HEK293 (cell line): ENCODE measurements around the gene TFPT.

ENCODE experiments used
- CTCF ChIA-PET: fragments of 350-600 bp; formaldehyde crosslinking; extraction: SDS; loops from one replicate; lab custom pipeline; 2021; ENCODE audit warnings: antibody characterized with exemption; lab: Yijun Ruan, JAX
- POLR2A ChIA-PET: fragments of 300-600 bp; formaldehyde crosslinking; extraction: SDS; loops from one replicate; lab custom pipeline; 2020; ENCODE audit warnings: antibody characterized with exemption, inconsistent platforms; lab: Yijun Ruan, JAX
- H3K27ac ChIP-seq: fragments of 200-500 bp; sonication (Bioruptor generic); 2 replicates; pipeline ENCODE4 v1.5.1; 2014; ENCODE audit warnings: low read depth, low read length, control low read depth, inconsistent platforms; ENCODE audit errors: extremely low read depth
- H3K36me3 ChIP-seq, 2 experiments: fragments of 200-500 bp in 1 of 2; sonication (Bioruptor generic) in 1 of 2; 1 replicate in 1 of 2; 2 replicates in 1 of 2; pipeline ENCODE4 v1.5.1; 2014 to 2017; ENCODE audit warnings: inconsistent platforms in 2 of 2, low read length in 2 of 2; ENCODE audit not compliant: control insufficient read depth in 2 of 2, insufficient read depth in 1 of 2
- H3K4me1 ChIP-seq: fragments of 200-500 bp; sonication (Bioruptor generic); 2 replicates; pipeline ENCODE4 v1.5.1; 2014; ENCODE audit warnings: mild to moderate bottlenecking, low read length, inconsistent platforms; ENCODE audit not compliant: control insufficient read depth, insufficient read depth
- H3K4me3 ChIP-seq: 2 replicates; pipeline ENCODE4 v1.5.1; 2011; ENCODE audit warnings: low read depth, mild to moderate bottlenecking, control low read depth, low read length, moderate library complexity
- H3K9me3 ChIP-seq: fragments of 200-500 bp; sonication (Bioruptor generic); 2 replicates; pipeline ENCODE4 v1.5.1; 2014; ENCODE audit warnings: low read depth, low read length, inconsistent platforms; ENCODE audit not compliant: control insufficient read depth, insufficient read depth
- KLF1 ChIP-seq: fragments of 450-650 bp; formaldehyde crosslinking; IDR thresholded peaks from 2 replicates; pipeline ENCODE4 v1.5.1; 2016; ENCODE audit warnings: missing biosample characterization, missing genetic modification characterization
- KLF9 ChIP-seq: fragments of 450-650 bp; formaldehyde crosslinking; IDR thresholded peaks from 2 replicates; pipeline ENCODE4 v1.5.1; 2016; ENCODE audit warnings: missing biosample characterization, missing genetic modification characterization, low read depth
- ZFHX2 ChIP-seq: fragments of 450-650 bp; formaldehyde crosslinking; conservative IDR thresholded peaks from 2 replicates; pipeline ENCODE4 v1.5.1; 2016; ENCODE audit warnings: missing biosample characterization, missing genetic modification characterization
- ZIC2 ChIP-seq: fragments of 450-650 bp; formaldehyde crosslinking; IDR thresholded peaks from 2 replicates; pipeline ENCODE4 v1.5.1; 2016; ENCODE audit warnings: missing biosample characterization, missing genetic modification characterization
- ZNF10 ChIP-seq: fragments of 450-650 bp; formaldehyde crosslinking; IDR thresholded peaks from 2 replicates; pipeline ENCODE4 v1.5.1; 2017; ENCODE audit warnings: missing biosample characterization, missing genetic modification characterization
- ZNF211 ChIP-seq: fragments of 450-650 bp; formaldehyde crosslinking; IDR thresholded peaks from 2 replicates; pipeline ENCODE4 v1.5.1; 2016; ENCODE audit warnings: low read depth, missing biosample characterization, missing genetic modification characterization
- ZNF292 ChIP-seq: fragments of 450-650 bp; formaldehyde crosslinking; IDR thresholded peaks from 2 replicates; pipeline ENCODE4 v1.5.1; 2016; ENCODE audit warnings: low read depth, missing biosample characterization, missing genetic modification characterization, borderline replicate concordance
- ZNF311 ChIP-seq: fragments of 450-650 bp; formaldehyde crosslinking; IDR thresholded peaks from 2 replicates; pipeline ENCODE4 v1.5.1; 2017; ENCODE audit warnings: missing biosample characterization, missing genetic modification characterization, borderline replicate concordance
- ZNF341 ChIP-seq: fragments of 450-650 bp; formaldehyde crosslinking; IDR thresholded peaks from 2 replicates; pipeline ENCODE4; 2016; ENCODE audit warnings: low read depth, missing biosample characterization, missing genetic modification characterization
- ZNF600 ChIP-seq: fragments of 450-650 bp; formaldehyde crosslinking; IDR thresholded peaks from 2 replicates; pipeline ENCODE4 v1.5.1; 2016; ENCODE audit warnings: missing biosample characterization, missing genetic modification characterization
- ZNF76 ChIP-seq: fragments of 450-650 bp; formaldehyde crosslinking; IDR thresholded peaks from 2 replicates; pipeline ENCODE4; 2016; ENCODE audit warnings: low read depth, missing biosample characterization, missing genetic modification characterization, borderline replicate concordance
- TF ChIP-seq, protein P1 (sequence below): fragments of 450-650 bp; formaldehyde crosslinking; IDR thresholded peaks from 2 replicates; pipeline ENCODE4 v1.5.1; 2016; ENCODE audit warnings: missing biosample characterization, missing genetic modification characterization
- TF ChIP-seq, protein P2 (sequence below): fragments of 450-650 bp; formaldehyde crosslinking; IDR thresholded peaks from 2 replicates; pipeline ENCODE4 v1.5.1; 2016; ENCODE audit warnings: missing biosample characterization, missing genetic modification characterization, borderline replicate concordance
- TF ChIP-seq, protein P3 (sequence below): fragments of 450-650 bp; formaldehyde crosslinking; IDR thresholded peaks from 2 replicates; pipeline ENCODE4 v1.5.1; 2017; ENCODE audit warnings: missing biosample characterization, missing genetic modification characterization
- TF ChIP-seq, protein P4 (sequence below): fragments of 450-650 bp; formaldehyde crosslinking; IDR thresholded peaks from 2 replicates; pipeline ENCODE4 v1.5.1; 2016; ENCODE audit warnings: missing biosample characterization, missing genetic modification characterization
- TF ChIP-seq, protein P5 (sequence below): fragments of 450-650 bp; formaldehyde crosslinking; IDR thresholded peaks from 2 replicates; pipeline ENCODE4 v1.5.1; 2016; ENCODE audit warnings: missing biosample characterization, missing genetic modification characterization

TFPT gene

DNA sequence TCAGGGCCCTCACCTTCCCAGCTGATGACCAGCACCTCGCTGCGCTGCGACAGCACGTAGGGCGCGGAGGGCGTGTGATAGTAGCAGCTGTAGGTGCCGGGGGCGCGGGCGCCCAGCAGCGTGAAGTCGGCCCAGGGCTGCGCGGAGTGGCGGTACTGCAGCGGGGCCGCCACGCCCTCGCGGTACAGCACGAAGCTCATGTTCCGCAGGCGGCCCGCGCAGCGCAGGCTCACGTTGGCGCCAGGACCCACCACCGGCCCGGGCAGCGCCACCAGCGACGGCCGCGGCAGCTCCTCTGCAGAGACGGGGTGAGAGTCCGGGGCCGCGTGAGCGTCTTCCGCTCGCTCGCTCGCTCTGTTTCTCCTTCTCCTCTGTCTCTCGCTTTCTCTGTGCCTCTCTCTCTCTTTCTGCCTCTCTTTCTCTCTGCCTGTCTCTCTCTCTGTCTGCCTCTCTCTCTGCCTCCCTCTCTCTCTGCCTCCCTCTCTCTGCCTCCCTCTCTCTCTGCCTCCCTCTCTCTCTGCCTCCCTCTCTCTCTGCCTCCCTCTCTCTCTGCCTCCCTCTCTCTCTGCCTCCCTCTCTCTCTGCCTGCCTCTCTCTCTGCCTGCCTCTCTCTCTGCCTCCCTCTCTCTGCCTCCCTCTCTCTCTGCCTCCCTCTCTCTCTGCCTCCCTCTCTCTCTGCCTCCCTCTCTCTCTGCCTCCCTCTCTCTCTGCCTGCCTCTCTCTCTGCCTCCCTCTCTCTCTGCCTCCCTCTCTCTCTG lies 19.4 kb downstream of the TFPT start (continued):
- TF ChIP-seq KLF1 (tag by site-specific recombination) (peak; percentile 67), KLF9 (tag by site-specific recombination) (peak; percentile 65), ZNF600 (peak; percentile 35; the same call in 1 of the 2 replicates)
- TF ChIP-seq, protein P1, sequence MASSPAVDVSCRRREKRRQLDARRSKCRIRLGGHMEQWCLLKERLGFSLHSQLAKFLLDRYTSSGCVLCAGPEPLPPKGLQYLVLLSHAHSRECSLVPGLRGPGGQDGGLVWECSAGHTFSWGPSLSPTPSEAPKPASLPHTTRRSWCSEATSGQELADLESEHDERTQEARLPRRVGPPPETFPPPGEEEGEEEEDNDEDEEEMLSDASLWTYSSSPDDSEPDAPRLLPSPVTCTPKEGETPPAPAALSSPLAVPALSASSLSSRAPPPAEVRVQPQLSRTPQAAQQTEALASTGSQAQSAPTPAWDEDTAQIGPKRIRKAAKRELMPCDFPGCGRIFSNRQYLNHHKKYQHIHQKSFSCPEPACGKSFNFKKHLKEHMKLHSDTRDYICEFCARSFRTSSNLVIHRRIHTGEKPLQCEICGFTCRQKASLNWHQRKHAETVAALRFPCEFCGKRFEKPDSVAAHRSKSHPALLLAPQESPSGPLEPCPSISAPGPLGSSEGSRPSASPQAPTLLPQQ, result peak; percentile 95
- TF ChIP-seq, all 188 proteins: peak for 19; not testable (repeated sequence) for 169

DNA sequence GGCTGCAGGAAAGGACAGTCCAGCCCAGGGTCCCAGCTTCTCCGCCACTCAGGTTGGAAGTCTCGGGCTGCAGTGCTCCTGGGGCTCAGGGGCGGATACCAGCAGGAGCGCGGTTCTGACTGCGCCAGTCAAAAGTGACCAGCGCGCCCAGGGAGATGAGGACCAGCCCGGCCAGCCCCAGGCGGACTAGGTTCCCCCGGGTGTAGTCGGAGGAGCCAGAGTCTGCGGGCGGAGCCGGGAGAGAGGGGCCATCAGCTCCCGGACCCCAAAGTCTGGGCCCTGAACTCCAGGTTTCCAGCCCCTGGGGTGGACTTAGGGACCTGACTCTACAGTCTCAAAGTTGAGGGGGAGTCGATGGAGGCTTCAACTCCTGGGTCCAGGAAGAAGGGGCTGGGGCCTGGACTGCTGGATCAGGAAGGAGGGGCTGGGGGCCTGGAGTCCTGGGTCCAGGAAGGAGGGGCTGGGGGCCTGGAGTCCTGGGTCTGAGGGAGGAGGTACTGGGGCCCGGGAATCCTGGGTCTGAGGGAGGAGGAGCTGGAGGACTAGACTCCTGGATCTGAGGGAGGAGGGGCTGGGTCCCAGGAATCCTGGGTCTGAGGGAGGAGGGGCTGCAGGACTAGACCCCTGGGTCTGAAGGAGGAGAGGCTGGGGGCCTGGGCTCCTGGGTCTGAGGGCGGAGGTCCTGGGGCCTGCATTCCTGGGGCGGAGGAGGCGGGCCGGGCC lies 20.2 kb downstream of the TFPT start:
- no peak overlapping the region; the same call in 1 of the 2 replicates for H3K27ac ChIP-seq
- H3K4me3 ChIP-seq, result peak overlapping the region; percentile 8; the same call in 1 of the 2 replicates
- TF ChIP-seq ZNF292 (tag by site-specific recombination), result no peak
- no peak for TF ChIP-seq ZNF76 (tag by site-specific recombination)
- TF ChIP-seq, protein P2, sequence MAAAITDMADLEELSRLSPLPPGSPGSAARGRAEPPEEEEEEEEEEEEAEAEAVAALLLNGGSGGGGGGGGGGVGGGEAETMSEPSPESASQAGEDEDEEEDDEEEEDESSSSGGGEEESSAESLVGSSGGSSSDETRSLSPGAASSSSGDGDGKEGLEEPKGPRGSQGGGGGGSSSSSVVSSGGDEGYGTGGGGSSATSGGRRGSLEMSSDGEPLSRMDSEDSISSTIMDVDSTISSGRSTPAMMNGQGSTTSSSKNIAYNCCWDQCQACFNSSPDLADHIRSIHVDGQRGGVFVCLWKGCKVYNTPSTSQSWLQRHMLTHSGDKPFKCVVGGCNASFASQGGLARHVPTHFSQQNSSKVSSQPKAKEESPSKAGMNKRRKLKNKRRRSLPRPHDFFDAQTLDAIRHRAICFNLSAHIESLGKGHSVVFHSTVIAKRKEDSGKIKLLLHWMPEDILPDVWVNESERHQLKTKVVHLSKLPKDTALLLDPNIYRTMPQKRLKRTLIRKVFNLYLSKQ (tag by site-specific recombination), result no peak
- POLR2A ChIA-PET, result interaction anchor here (0.6 to 1.2 kb wide), 3 partner anchors 20 to 293 kb away, joined by 3 to 5 read pairs (median 3); partner anchors contain the start of genes CNOT3, PRPF31 and TFPT
- H3K4me1 ChIP-seq, result no peaks in the 10 kb centered on the region
- H3K36me3 ChIP-seq, result no peaks in the 10 kb centered on the region
- CTCF ChIA-PET, result interaction anchor here (0.5 to 1.0 kb wide), 4 partner anchors 9 to 411 kb away, joined by 3 to 4 read pairs (median 3); no protein-coding TSS in a partner anchor
- H3K9me3 ChIP-seq, result no peaks in the 10 kb centered on the region

DNA sequence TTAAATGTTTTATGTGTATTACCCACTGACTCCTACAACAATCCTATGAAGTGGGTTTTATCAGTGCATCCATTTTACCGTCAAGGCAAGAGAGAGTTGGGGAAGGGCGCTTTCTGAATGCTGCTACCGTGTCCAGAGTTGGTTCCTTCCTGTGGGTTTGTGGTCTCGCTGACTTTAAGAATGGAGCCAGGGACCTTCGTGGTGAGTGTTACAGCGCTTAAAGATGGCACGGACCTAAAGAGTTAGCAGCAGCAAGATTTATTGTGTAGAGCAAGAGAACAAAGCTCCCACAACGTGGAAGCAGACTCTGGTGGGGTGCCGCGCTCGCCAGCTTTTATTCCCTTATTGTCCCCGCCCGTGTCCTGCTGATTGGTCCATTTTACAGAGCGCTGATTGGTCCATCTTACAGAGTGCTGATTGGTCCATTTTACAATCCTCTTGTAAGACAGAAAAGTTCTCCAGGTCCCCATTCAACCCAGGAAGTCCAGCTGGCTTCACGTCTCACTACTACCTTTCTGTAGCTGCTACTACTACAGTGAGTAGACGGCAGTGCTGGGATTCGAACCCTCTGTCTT lies 20.9 kb downstream of the TFPT start:
- POLR2A ChIA-PET, result interaction anchor here (0.6 kb wide), 1 partner anchor 292 kb away, joined by 3 read pairs; no protein-coding TSS in a partner anchor
- TF ChIP-seq, protein P3, sequence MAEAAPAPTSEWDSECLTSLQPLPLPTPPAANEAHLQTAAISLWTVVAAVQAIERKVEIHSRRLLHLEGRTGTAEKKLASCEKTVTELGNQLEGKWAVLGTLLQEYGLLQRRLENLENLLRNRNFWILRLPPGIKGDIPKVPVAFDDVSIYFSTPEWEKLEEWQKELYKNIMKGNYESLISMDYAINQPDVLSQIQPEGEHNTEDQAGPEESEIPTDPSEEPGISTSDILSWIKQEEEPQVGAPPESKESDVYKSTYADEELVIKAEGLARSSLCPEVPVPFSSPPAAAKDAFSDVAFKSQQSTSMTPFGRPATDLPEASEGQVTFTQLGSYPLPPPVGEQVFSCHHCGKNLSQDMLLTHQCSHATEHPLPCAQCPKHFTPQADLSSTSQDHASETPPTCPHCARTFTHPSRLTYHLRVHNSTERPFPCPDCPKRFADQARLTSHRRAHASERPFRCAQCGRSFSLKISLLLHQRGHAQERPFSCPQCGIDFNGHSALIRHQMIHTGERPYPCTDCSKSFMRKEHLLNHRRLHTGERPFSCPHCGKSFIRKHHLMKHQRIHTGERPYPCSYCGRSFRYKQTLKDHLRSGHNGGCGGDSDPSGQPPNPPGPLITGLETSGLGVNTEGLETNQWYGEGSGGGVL (tag by site-specific recombination), result no peak
- no peak for TF ChIP-seq ZNF341
- TF ChIP-seq ZIC2 (tag by site-specific recombination), result no peak
- TF ChIP-seq, protein P4, sequence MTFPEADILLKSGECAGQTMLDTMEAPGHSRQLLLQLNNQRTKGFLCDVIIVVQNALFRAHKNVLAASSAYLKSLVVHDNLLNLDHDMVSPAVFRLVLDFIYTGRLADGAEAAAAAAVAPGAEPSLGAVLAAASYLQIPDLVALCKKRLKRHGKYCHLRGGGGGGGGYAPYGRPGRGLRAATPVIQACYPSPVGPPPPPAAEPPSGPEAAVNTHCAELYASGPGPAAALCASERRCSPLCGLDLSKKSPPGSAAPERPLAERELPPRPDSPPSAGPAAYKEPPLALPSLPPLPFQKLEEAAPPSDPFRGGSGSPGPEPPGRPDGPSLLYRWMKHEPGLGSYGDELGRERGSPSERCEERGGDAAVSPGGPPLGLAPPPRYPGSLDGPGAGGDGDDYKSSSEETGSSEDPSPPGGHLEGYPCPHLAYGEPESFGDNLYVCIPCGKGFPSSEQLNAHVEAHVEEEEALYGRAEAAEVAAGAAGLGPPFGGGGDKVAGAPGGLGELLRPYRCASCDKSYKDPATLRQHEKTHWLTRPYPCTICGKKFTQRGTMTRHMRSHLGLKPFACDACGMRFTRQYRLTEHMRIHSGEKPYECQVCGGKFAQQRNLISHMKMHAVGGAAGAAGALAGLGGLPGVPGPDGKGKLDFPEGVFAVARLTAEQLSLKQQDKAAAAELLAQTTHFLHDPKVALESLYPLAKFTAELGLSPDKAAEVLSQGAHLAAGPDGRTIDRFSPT (tag by site-specific recombination), result no peak
- no peak for TF ChIP-seq ZNF311
- TF ChIP-seq ZNF211 (tag by site-specific recombination), result no peak
- TF ChIP-seq ZNF10, result no peak
- TF ChIP-seq, protein P5, sequence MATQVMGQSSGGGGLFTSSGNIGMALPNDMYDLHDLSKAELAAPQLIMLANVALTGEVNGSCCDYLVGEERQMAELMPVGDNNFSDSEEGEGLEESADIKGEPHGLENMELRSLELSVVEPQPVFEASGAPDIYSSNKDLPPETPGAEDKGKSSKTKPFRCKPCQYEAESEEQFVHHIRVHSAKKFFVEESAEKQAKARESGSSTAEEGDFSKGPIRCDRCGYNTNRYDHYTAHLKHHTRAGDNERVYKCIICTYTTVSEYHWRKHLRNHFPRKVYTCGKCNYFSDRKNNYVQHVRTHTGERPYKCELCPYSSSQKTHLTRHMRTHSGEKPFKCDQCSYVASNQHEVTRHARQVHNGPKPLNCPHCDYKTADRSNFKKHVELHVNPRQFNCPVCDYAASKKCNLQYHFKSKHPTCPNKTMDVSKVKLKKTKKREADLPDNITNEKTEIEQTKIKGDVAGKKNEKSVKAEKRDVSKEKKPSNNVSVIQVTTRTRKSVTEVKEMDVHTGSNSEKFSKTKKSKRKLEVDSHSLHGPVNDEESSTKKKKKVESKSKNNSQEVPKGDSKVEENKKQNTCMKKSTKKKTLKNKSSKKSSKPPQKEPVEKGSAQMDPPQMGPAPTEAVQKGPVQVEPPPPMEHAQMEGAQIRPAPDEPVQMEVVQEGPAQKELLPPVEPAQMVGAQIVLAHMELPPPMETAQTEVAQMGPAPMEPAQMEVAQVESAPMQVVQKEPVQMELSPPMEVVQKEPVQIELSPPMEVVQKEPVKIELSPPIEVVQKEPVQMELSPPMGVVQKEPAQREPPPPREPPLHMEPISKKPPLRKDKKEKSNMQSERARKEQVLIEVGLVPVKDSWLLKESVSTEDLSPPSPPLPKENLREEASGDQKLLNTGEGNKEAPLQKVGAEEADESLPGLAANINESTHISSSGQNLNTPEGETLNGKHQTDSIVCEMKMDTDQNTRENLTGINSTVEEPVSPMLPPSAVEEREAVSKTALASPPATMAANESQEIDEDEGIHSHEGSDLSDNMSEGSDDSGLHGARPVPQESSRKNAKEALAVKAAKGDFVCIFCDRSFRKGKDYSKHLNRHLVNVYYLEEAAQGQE (tag by site-specific recombination), result no peak
- TF ChIP-seq ZFHX2 (tag by site-specific recombination), result no peak

More for the DNA sequence above, 20.9 kb downstream of the TFPT start:
- Histone ChIP-seq H3K36me3 (no peaks in the 10 kb centered on the region), H3K4me3 (no peak overlapping the region), H3K27ac (no peak overlapping the region), H3K9me3 (no peaks in the 10 kb centered on the region), H3K4me1 (no peaks in the 10 kb centered on the region)
- CTCF ChIA-PET, result interaction anchor here (0.7 to 0.9 kb wide), 2 partner anchors 7 to 8 kb away, joined by 3 to 4 read pairs; no protein-coding TSS in a partner anchor
